ENCODE results near the gene CPLANE1. TPM values are rescaled to one million over a fixed set of nuclear protein-coding genes. Genes with fewer than 3 reads are reported as not detected.

CPLANE1 gene
- total RNA-seq, 6 experiments from 2014 or later: 3.3 to 6.7 (median 4.7) TPM

DNA sequence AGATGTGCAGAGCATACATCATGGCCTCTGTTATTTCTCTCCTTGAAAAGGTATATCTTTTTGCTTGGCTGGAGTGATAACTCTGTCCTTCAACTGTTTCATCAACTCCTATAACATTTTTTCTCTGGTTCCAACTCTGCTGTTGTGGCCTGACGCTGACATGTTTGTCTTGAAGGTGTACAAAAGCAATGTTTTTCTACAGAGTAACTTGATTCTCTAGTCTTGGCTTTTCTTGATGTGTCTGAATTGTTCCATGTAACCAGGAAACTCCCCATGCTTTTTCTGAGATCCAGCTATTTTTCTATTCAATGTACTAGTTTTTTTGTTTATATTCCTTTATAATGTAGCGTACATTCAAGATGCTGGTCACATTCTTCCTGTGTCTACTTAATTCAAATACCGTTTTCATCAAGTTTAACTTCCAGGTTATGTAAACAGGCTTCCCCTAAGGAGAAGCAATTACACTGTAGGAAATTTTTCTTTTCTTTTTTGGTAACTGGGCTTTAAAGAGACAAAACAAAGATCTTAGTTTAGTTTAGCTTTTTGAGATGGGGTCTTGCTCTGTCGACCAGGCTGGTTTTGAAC, 6.7 kb upstream of the CPLANE1 start:
- no peaks in the 10 kb centered on the region for H3K36me3 ChIP-seq
- intact Hi-C loops (cut with DNase I): no loop called here
- no peaks in the 10 kb centered on the region for H3K27me3 ChIP-seq
- no peaks in the 10 kb centered on the region for H3K4me1 ChIP-seq
- TF ChIP-seq, protein P1, sequence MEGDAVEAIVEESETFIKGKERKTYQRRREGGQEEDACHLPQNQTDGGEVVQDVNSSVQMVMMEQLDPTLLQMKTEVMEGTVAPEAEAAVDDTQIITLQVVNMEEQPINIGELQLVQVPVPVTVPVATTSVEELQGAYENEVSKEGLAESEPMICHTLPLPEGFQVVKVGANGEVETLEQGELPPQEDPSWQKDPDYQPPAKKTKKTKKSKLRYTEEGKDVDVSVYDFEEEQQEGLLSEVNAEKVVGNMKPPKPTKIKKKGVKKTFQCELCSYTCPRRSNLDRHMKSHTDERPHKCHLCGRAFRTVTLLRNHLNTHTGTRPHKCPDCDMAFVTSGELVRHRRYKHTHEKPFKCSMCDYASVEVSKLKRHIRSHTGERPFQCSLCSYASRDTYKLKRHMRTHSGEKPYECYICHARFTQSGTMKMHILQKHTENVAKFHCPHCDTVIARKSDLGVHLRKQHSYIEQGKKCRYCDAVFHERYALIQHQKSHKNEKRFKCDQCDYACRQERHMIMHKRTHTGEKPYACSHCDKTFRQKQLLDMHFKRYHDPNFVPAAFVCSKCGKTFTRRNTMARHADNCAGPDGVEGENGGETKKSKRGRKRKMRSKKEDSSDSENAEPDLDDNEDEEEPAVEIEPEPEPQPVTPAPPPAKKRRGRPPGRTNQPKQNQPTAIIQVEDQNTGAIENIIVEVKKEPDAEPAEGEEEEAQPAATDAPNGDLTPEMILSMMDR (IDR thresholded peaks at IDR 0.05): no peak
- no peak for TF ChIP-seq POLR2A (IDR thresholded peaks at IDR 0.05)
- H3K9me3 ChIP-seq: no peaks in the 10 kb centered on the region
- 86% methylated on average over 4 of the region's 4 CpGs for WGBS (ENCODE audit: insufficient coverage, low coverage, low lambda C conversion rate, missing lambda C conversion rate)
- ATAC-seq (no peak), DNase-seq (no peak)
- H3K4me3 ChIP-seq: no peak overlapping the region
- no peak overlapping the region for H3K27ac ChIP-seq

DNA sequence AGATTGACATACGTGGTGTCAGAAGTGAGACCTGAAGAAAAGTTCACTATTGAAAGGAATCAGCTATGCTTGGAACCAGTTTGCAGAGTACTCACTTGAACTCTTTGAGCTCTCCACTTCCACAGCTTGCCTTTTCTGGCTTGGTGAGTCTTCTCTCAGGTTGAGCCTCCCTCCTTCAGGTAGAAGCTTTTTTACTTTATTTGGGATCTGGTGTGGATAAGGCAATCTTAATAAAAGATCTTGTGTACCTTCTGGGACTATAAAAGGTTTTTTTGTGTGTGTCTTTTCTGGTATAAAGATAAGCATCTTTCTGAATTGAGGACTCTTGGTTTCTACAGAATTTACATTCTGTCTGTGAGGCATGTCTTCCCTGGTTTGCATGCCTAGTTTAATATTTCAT, 5.4 kb upstream of the CPLANE1 start:
- intact Hi-C loops (cut with DNase I): no loop called here
- Histone ChIP-seq H3K27me3 (no peaks in the 10 kb centered on the region), H3K27ac (no peak overlapping the region), H3K4me1 (no peaks in the 10 kb centered on the region), H3K36me3 (no peaks in the 10 kb centered on the region), H3K9me3 (no peaks in the 10 kb centered on the region), H3K4me3 (no peak overlapping the region)
- no peak for DNase-seq
- ATAC-seq: no peak
- 100% methylated on average over 1 of the region's 1 CpG for WGBS (ENCODE audit: insufficient coverage, low coverage, low lambda C conversion rate, missing lambda C conversion rate)
- no peak for TF ChIP-seq POLR2A (IDR thresholded peaks at IDR 0.05)

DNA sequence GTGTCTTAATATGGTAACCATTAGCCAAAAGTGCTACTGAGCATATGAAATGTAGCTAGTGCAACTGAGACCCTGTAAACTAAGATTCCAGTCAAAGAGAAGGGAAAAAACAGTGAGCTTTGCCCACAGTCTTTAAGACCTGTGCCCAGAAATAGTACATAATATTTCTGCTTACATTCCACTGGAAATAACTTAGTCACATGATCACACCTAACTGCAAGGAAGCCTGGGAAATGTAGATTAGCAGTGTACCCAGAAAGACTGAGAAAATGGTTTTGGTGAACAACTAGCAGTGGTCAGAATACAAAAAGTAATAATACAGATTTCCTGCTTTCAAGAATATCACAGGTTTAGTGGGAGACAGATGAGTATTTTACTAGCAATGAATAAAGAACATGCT, 2.5 kb upstream of the CPLANE1 start:
- ATAC-seq: no peak
- H3K4me1 ChIP-seq: peaks cover 0 to 5% (median 0%) of the 10 kb centered on the region in 4 donors

DNA sequence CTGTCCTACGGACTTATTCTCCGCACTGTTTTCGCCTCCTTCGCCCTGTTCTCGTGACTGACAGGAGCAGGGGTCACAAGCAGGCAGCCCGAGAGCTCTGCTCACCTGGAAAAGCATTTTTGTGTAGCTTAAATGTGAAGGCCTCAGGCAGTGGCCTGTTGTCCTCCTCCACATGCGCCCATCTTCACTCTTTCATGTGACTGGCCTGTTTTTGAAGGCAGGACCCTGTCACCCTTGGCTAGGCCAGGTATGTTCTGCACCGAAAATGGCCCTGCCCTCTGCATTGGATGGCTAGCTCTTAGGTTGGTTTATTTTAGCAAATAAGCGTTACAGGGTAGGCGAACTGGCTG, 614 bp upstream of the CPLANE1 start:
- Histone ChIP-seq H3K4me1 (peaks cover 0 to 5% (median 0%) of the 10 kb centered on the region in 4 donors), H3K9me3 (no peaks in the 10 kb centered on the region), H3K4me3 (peak overlapping the region; percentile 72 to 86 (median 75)), H3K27me3 (no peaks in the 10 kb centered on the region), H3K27ac (peak overlapping the region; percentile 63 to 84 (median 73)), H3K36me3 (no peaks in the 10 kb centered on the region)
- DNase-seq (no peak), ATAC-seq (no peak)
- TF ChIP-seq, protein P1 (IDR thresholded peaks at IDR 0.05): no peak
- no peak for TF ChIP-seq POLR2A (IDR thresholded peaks at IDR 0.05)
- WGBS (ENCODE audit: insufficient coverage, low coverage, low lambda C conversion rate, missing lambda C conversion rate): 74% methylated on average over 5 of the region's 10 CpGs
- intact Hi-C loops (cut with DNase I): no loop called here

More for the DNA sequence above, 2.5 kb upstream of the CPLANE1 start:
- intact Hi-C loops (cut with DNase I): no loop called here
- no peak for TF ChIP-seq POLR2A (IDR thresholded peaks at IDR 0.05)
- no peak for DNase-seq
- H3K27ac ChIP-seq: no peak overlapping the region
- no peak overlapping the region for H3K4me3 ChIP-seq
- H3K36me3 ChIP-seq: no peaks in the 10 kb centered on the region
- H3K9me3 ChIP-seq: no peaks in the 10 kb centered on the region
- no peaks in the 10 kb centered on the region for H3K27me3 ChIP-seq

DNA sequence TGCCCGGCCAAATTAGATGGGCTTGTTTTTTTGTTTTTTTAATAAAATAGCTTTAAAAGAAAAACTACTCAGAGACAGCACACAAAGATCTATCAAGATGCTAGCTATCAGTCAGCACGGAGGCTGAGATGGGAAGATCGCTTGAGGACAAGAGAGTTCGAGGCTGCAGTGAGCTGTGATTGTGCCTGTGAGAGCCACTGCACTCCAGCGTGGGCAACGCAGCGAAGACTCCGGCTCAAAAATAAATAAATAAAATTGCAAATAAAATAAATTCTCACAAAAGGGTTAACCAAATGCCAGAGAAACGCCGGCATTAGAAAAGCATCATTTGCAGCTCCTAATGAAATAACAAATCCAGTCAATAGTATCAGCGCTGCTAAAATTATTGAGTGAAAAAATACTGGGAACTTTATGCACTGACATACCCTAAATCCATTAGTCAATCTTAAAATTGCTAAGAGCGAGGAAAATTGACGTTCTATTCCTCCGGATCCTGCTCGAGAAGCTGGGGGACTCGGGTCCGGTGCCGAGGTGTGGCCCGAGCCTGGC, 681 bp downstream of the CPLANE1 start:
- Histone ChIP-seq H3K9me3 (no peaks in the 10 kb centered on the region), H3K4me3 (peak overlapping the region; percentile 72 to 86 (median 75)), H3K27ac (peak overlapping the region; percentile 63 to 84 (median 73)), H3K4me1 (peaks cover 0 to 5% (median 0%) of the 10 kb centered on the region in 4 donors), H3K27me3 (no peaks in the 10 kb centered on the region), H3K36me3 (no peaks in the 10 kb centered on the region)
- intact Hi-C loops (cut with DNase I): no loop called here
- DNase-seq (no peak), ATAC-seq (no peak)
- WGBS (ENCODE audit: insufficient coverage, low coverage, low lambda C conversion rate, missing lambda C conversion rate): 7% methylated on average over 19 of the region's 19 CpGs
- TF ChIP-seq POLR2A (IDR thresholded peaks at IDR 0.05): no peak
- TF ChIP-seq, protein P1 (IDR thresholded peaks at IDR 0.05): no peak
